Eye (tissue), 1 donor: ENCODE data around the gene ABCF1.

ENCODE experiments used
- DNase-seq: peaks from one replicate; pipeline ENCODE4 v3.0.0-alpha.2; 2015

The ABCF1 gene

GRCh38 chr6:30560930-30561329, 10.3 kb upstream of the ABCF1 start:
- no peak for DNase-seq

GRCh38 chr6:30562470-30563425, 8.5 kb upstream of the ABCF1 start:
- no peak for DNase-seq

GRCh38 chr6:30564114-30564513, 7.1 kb upstream of the ABCF1 start:
- DNase-seq = no peak

GRCh38 chr6:30565772-30566171, 5.5 kb upstream of the ABCF1 start:
- no peak for DNase-seq

- DNase-seq = no peak
These were observed 3.0 kb upstream of the ABCF1 start for GRCh38 chr6:30568245-30568644.

GRCh38 chr6:30570263-30570662, 979 bp upstream of the ABCF1 start:
- no peak for DNase-seq

GRCh38 chr6:30570740-30571074, 535 bp upstream of the ABCF1 start:
- no peak for DNase-seq

- no peak for DNase-seq
These were observed 480 bp downstream of the ABCF1 start for GRCh38 chr6:30571762-30572082.

GRCh38 chr6:30572148-30572547, 906 bp downstream of the ABCF1 start:
- no peak for DNase-seq

- no peak for DNase-seq
These were observed 1.9 kb downstream of the ABCF1 start for GRCh38 chr6:30573113-30573512.

- DNase-seq = no peak
These were observed 6.8 kb downstream of the ABCF1 start for GRCh38 chr6:30578051-30578450.

GRCh38 chr6:30583921-30584320, 12.7 kb downstream of the ABCF1 start:
- no peak for DNase-seq

GRCh38 chr6:30589754-30590358, 18.6 kb downstream of the ABCF1 start:
- no peak for DNase-seq

- no peak for DNase-seq
These were observed 19.3 kb downstream of the ABCF1 start for GRCh38 chr6:30590509-30590908.

- no peak for DNase-seq
These were observed 19.8 kb downstream of the ABCF1 start for GRCh38 chr6:30591008-30591407.

GRCh38 chr6:30592287-30592686, 21.0 kb downstream of the ABCF1 start:
- DNase-seq = no peak

- peak; percentile 92 for DNase-seq
These were observed 26.3 kb downstream of the ABCF1 start for GRCh38 chr6:30597315-30598144.

- DNase-seq = no peak
These were observed 27.8 kb downstream of the ABCF1 start for GRCh38 chr6:30598912-30599624.

- no peak for DNase-seq
These were observed 28.5 kb downstream of the ABCF1 start for GRCh38 chr6:30599625-30600324.

- no peak for DNase-seq
These were observed 29.3 kb downstream of the ABCF1 start for GRCh38 chr6:30600451-30600961.

GRCh38 chr6:30601436-30601814, 30.2 kb downstream of the ABCF1 start:
- DNase-seq = no peak
